ENCODE measurements around the gene MCC.

Gene MCC

DNA sequence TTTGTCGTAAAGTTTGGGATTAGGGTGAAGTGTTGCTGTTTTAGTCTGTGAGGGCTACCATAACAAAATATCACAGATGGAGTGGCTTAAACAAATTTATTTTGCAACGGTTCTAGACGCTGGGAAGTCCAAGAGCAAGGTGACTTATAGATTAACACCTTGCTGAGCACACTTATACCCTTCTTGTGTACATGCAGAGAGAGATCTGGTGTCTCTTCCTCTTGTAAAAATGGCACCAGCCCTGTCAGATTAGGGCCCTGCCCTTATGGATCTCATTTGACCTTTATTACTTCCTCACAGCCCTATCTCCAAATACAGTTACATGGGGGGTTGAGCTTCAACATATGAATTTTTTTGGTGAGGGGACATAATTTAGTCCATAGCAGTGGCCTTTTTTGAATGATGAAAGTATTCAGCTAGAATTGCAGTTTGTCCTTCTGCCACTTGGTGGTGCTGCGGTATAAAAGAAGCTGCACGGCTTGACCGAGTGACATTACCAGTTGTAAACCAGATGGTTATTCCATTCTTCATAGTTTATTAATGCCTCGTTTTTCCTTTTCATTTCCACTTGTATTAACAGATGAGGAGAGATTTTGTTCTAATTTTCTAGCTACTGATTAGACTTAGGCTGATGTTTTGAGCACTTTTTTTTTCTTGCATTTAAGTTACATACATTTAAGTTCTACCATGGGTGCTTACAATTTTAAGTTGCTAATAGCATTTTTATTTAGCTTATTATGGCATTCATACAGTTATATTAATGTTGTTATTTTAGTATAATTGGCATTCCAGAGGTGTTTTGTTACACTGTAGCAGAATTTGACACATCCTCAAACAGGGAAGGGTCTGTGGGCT lies 492.3 kb downstream of the MCC start:
- Histone ChIP-seq H3K36me3 (ENCODE audit: control insufficient read depth, low read depth, low read length) (peaks cover 23% of the 10 kb centered on the region), H3K9ac (ENCODE audit: low read length) (no peak overlapping the region), H3K9me3 (ENCODE audit: control insufficient read depth, low read depth, low read length) (no peaks in the 10 kb centered on the region), H3K4me3 (ENCODE audit: low read length) (no peak overlapping the region), H3K27me3 (ENCODE audit: control insufficient read depth, insufficient read depth, low read length) (no peaks in the 10 kb centered on the region), H3K4me1 (ENCODE audit: control insufficient read depth, low read depth, low read length) (no peaks in the 10 kb centered on the region), H3K27ac (ENCODE audit: low read length) (no peak overlapping the region)

DNA sequence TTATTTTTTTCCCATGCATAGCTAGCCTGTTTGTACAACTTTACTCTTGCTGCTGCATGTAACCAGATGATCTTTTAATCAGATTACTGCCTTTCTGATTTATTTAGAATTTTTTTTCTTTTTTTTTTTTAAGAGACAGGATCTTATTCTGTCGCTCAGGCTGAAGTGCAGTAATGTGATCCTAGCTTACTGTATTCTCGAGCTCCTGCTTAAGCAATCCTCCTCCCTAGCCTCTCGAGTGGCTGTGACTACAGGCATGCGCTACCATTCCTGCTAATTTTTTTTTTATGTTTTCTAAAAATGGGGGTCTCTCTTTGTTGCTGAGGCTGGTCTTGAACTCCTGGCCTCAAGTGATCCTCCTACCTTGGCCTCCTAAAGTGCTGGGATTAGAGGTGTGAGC lies 502.0 kb downstream of the MCC start:
- H3K9ac ChIP-seq (ENCODE audit: low read length), result no peak overlapping the region
- no peak overlapping the region for H3K4me3 ChIP-seq (ENCODE audit: low read length)
- H3K27me3 ChIP-seq (ENCODE audit: control insufficient read depth, insufficient read depth, low read length), result no peaks in the 10 kb centered on the region
- peaks cover 6% of the 10 kb centered on the region for H3K36me3 ChIP-seq (ENCODE audit: control insufficient read depth, low read depth, low read length)
- no peak overlapping the region for H3K27ac ChIP-seq (ENCODE audit: low read length)
- no peaks in the 10 kb centered on the region for H3K9me3 ChIP-seq (ENCODE audit: control insufficient read depth, low read depth, low read length)
- peaks cover 22% of the 10 kb centered on the region for H3K4me1 ChIP-seq (ENCODE audit: control insufficient read depth, low read depth, low read length)

DNA sequence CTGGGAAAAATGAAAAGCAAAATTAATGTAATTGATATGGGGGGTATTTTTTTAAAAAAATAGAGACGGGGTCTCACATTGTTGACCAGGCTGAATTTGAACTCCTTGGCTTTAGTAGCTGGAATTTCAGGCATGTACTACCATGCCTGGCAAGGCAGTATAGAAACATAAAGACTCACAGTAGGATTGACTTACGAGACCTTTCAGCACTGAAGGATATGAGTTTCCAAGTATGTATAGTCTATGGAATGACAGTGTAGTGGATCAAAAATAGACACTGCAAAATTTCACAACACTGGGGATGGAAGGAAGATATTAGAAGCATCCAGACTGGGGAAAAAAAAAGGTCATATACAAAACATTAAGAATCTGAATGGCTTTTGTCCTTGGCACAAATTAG lies 504.9 kb downstream of the MCC start:
- H3K9ac ChIP-seq (ENCODE audit: low read length), result no peak overlapping the region
- H3K36me3 ChIP-seq (ENCODE audit: control insufficient read depth, low read depth, low read length), result peaks cover 3% of the 10 kb centered on the region
- H3K4me3 ChIP-seq (ENCODE audit: low read length), result no peak overlapping the region
- H3K27ac ChIP-seq (ENCODE audit: low read length), result no peak overlapping the region
- no peaks in the 10 kb centered on the region for H3K27me3 ChIP-seq (ENCODE audit: control insufficient read depth, insufficient read depth, low read length)
- no peaks in the 10 kb centered on the region for H3K9me3 ChIP-seq (ENCODE audit: control insufficient read depth, low read depth, low read length)
- H3K4me1 ChIP-seq (ENCODE audit: control insufficient read depth, low read depth, low read length), result peaks cover 32% of the 10 kb centered on the region

DNA sequence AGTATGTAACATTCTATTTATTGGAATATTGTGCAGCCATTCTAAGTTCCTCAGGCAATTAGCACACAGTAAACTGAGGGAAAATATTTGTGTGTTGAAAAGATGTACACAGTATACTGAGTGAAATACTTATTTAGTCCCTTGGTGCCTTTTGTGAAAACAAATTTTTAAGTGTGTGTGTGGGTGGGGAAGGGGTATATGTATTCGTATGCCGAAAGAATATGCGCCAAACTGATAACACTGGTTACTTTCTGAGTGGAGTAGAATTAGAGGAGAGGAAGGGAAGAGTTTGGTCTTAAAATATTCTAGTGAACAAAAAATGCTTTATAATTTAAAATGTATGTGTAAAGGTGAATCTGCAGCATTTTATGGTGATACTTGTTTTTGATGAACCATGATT lies 508.5 kb downstream of the MCC start:
- H3K27ac ChIP-seq (ENCODE audit: low read length), result no peak overlapping the region
- H3K27me3 ChIP-seq (ENCODE audit: control insufficient read depth, insufficient read depth, low read length), result no peaks in the 10 kb centered on the region
- H3K9ac ChIP-seq (ENCODE audit: low read length), result no peak overlapping the region
- H3K4me3 ChIP-seq (ENCODE audit: low read length), result no peak overlapping the region
- H3K9me3 ChIP-seq (ENCODE audit: control insufficient read depth, low read depth, low read length), result no peaks in the 10 kb centered on the region
- H3K4me1 ChIP-seq (ENCODE audit: control insufficient read depth, low read depth, low read length), result peaks cover 36% of the 10 kb centered on the region
- peaks cover 3% of the 10 kb centered on the region for H3K36me3 ChIP-seq (ENCODE audit: control insufficient read depth, low read depth, low read length)

DNA sequence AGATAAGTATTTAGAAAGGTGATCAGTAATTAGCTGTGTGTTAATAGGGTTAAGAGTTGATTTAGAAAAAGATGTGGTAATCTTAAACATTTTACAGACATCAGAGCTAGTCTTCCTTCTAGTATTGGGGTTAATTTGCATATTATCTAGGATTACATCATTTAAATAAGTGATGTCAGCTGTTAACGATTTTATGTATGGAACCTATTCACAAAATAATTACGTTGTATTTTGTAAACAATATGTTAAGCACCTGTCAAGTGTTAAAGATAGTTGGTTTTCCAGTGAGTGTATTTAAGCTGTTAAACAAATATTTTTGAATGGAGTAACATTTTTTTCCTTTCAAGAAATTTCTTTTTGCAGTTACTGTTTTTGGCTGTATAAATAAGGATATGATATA lies 509.4 kb downstream of the MCC start:
- peak overlapping the region; percentile 83 for H3K4me3 ChIP-seq (ENCODE audit: low read length)

DNA sequence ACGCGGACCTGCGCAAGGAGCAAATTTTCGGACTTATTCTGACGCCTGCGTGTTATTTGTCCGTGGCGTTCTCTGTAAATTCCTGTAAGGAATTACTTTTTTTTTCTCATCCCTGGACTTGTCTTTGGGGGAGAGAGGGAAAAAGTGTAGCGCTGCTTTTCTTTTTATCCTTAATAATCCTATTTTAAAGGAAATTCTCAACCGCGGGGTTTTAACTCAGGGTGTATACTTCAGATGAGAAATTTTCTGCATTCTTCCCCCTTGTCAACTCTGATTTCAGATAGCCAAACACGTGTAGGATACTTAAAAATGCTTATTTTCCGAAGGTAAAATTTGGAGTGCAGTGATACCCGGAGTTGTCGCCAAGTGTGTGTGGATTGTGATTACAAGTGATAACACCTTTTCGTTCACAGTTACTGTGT lies 510.8 kb downstream of the MCC start:
- no peaks in the 10 kb centered on the region for H3K27me3 ChIP-seq (ENCODE audit: control insufficient read depth, insufficient read depth, low read length)
- peak overlapping the region; percentile 40 for H3K27ac ChIP-seq (ENCODE audit: low read length)
- H3K9ac ChIP-seq (ENCODE audit: low read length), result peak overlapping the region; percentile 86
- peaks cover 19% of the 10 kb centered on the region for H3K4me1 ChIP-seq (ENCODE audit: control insufficient read depth, low read depth, low read length)
- no peaks in the 10 kb centered on the region for H3K9me3 ChIP-seq (ENCODE audit: control insufficient read depth, low read depth, low read length)
- H3K36me3 ChIP-seq (ENCODE audit: control insufficient read depth, low read depth, low read length), result peaks cover 3% of the 10 kb centered on the region
- peak overlapping the region; percentile 83 for H3K4me3 ChIP-seq (ENCODE audit: low read length)

More for the DNA sequence above, 509.4 kb downstream of the MCC start:
- no peaks in the 10 kb centered on the region for H3K9me3 ChIP-seq (ENCODE audit: control insufficient read depth, low read depth, low read length)
- H3K36me3 ChIP-seq (ENCODE audit: control insufficient read depth, low read depth, low read length), result peaks cover 3% of the 10 kb centered on the region
- no peaks in the 10 kb centered on the region for H3K27me3 ChIP-seq (ENCODE audit: control insufficient read depth, insufficient read depth, low read length)
- H3K4me1 ChIP-seq (ENCODE audit: control insufficient read depth, low read depth, low read length), result peaks cover 29% of the 10 kb centered on the region
- H3K27ac ChIP-seq (ENCODE audit: low read length), result no peak overlapping the region
- no peak overlapping the region for H3K9ac ChIP-seq (ENCODE audit: low read length)

DNA sequence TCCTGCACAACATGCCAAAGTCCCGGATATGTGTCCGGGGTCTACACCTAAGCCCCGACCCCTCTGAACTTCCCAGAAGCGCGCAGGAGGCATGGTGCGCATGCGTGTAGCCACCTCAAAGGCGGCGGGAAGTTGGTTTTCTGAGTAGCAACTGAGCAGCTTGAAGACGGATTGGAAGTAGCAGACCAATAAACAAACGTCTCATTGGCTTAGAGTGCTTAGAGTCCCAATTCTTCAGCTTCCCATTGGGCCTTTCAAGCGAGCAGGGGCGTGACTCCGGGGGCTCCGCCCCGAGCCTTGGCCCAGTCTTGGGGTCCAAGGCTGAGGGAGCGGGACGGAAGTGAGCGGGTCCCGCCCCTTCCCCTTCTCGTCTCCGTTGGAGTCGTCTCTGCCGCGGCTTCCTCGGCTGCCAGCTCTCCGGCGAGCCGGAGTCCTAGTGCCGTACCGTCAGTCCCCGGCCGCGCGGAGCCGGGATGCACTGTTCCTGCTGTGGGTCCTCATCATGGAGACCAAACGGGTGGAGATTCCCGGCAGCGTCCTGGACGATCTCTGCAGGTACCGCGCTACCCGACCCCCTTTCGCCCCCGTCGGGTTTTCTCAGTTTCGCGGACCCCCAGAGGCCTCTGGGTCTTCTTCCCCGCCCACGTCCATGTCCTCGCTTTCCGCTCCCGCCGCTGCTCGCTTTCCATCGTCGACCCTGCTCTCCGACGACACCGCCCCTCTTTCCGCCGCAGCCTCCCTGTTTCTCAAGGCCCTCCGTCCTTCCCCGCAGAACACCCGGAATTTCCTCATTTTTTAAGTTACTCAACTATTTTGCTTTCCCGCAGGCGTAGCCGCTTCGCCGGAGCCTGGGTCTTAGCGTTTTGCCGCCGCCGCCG lies 511.6 kb downstream of the MCC start, which contains the start of gene DCP2:
TSS of gene DCP2 (plus strand) at position 367 of the 878 bp plus-strand sequence. CDS start at position 503, 136 bp downstream.
- no peaks in the 10 kb centered on the region for H3K27me3 ChIP-seq (ENCODE audit: control insufficient read depth, insufficient read depth, low read length)

DNA sequence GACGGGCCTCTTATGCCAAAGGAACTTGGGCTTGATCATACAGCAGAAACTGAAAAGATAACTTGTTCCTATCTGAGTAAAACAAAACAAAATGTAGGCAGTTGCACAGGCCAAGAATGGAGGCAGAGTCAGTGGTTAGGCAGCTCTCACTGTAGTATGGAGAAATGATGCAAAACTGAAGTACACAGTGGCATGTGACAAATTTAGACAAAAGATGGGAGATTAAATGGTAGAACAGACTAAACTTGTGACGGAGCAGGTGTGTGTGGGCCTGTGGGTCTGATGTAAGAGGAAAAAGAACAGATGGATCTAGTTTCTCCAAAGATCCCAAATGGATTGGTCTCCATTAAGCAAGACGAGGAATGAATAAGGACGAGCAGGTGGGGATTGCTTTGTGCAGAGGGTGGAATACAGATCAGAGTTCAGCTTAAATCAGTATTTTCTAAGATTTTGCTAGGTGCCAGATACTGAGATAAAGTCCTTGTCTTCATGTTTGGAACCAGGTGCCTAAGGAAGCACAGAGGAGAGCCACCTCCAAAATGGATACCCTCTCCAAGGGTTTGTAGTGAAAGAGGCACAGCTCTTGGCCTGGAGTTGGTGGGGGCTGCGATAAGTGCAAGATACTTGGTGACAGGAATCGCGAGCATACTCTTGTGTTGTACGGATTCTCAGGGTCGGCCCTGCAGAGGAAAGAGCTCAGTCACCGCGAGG lies 512.4 kb downstream of the MCC start:
- peaks cover 16% of the 10 kb centered on the region for H3K4me1 ChIP-seq (ENCODE audit: control insufficient read depth, low read depth, low read length)
- peak overlapping the region; percentile 96 for H3K27ac ChIP-seq (ENCODE audit: low read length)
- peak overlapping the region; percentile 83 for H3K4me3 ChIP-seq (ENCODE audit: low read length)
- H3K9ac ChIP-seq (ENCODE audit: low read length), result peak overlapping the region; percentile 86
- H3K36me3 ChIP-seq (ENCODE audit: control insufficient read depth, low read depth, low read length), result peaks cover 2% of the 10 kb centered on the region
- H3K9me3 ChIP-seq (ENCODE audit: control insufficient read depth, low read depth, low read length), result no peaks in the 10 kb centered on the region
- H3K27me3 ChIP-seq (ENCODE audit: control insufficient read depth, insufficient read depth, low read length), result no peaks in the 10 kb centered on the region

More for the DNA sequence above, 511.6 kb downstream of the MCC start, which contains the start of gene DCP2:
- Histone ChIP-seq H3K27ac (ENCODE audit: low read length) (peak within 1 kb of the TSS; percentile 96), H3K4me3 (ENCODE audit: low read length) (peak within 1 kb of the TSS; percentile 83), H3K4me1 (ENCODE audit: control insufficient read depth, low read depth, low read length) (peaks cover 16% of the 10 kb centered on the region), H3K36me3 (ENCODE audit: control insufficient read depth, low read depth, low read length) (peaks cover 3% of the 10 kb centered on the region), H3K9me3 (ENCODE audit: control insufficient read depth, low read depth, low read length) (no peaks in the 10 kb centered on the region), H3K9ac (ENCODE audit: low read length) (peak within 1 kb of the TSS; percentile 86)

DNA sequence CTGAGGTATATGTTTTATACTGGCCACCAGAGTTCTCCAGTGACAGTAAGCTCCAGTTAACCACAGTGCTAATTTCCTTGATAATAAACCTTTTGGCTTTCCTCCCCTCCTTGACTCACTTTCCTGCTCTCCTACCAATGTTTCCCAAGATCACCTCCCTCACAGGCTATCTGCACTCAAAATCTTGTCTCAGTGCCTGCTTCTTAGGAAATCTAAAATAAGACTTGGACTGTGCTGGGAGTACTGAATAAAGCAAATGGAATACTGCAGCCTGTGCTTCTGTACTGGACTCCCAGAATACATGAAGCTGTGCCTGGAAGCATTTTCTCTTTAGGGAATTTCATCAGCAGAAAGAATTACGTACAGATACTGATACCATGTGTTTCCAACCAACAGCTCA lies 513.4 kb downstream of the MCC start:
- Histone ChIP-seq H3K27me3 (ENCODE audit: control insufficient read depth, insufficient read depth, low read length) (no peaks in the 10 kb centered on the region), H3K9me3 (ENCODE audit: control insufficient read depth, low read depth, low read length) (no peaks in the 10 kb centered on the region), H3K27ac (ENCODE audit: low read length) (no peak overlapping the region), H3K9ac (ENCODE audit: low read length) (no peak overlapping the region), H3K36me3 (ENCODE audit: control insufficient read depth, low read depth, low read length) (no peaks in the 10 kb centered on the region), H3K4me3 (ENCODE audit: low read length) (no peak overlapping the region), H3K4me1 (ENCODE audit: control insufficient read depth, low read depth, low read length) (peaks cover 16% of the 10 kb centered on the region)

DNA sequence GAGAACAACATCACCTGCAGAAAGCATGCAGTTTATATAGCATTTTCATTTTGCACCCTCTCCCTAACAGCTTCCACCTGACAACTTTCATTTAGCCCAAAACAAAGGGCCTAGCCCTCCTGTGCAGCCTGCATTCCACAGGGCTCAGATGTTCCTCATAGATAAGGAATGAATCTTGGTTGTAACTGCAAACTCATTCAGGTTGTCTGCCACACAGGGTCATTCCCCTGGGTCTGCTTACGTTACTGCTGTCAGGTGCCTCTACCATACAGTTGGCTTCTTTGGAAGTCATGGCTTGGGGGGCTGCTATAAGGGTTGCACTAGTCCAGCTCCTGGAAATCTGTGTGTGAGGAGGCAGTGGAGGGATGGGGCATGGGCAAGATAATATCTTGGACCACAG lies 514.3 kb downstream of the MCC start:
- H3K4me1 ChIP-seq (ENCODE audit: control insufficient read depth, low read depth, low read length), result peaks cover 18% of the 10 kb centered on the region

DNA sequence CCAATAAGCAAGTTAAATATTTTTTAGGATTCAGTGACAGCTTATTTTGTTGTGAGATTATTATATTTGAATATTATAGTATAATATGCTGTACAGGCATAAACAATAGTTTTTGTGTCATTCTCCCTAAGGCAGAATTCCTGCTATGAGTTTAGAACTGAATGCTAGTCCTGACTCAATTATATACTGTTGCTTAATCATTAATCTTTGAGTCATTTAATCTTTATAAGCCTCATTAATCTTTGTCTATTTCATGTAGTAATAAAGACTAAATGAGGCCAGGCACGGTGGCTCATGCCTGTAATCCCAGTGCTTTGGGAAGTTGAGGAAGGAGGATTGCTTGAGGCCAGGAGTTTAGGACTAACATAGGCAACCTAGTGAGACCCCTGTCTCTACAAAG lies 515.2 kb downstream of the MCC start:
- no peaks in the 10 kb centered on the region for H3K36me3 ChIP-seq (ENCODE audit: control insufficient read depth, low read depth, low read length)
- no peaks in the 10 kb centered on the region for H3K9me3 ChIP-seq (ENCODE audit: control insufficient read depth, low read depth, low read length)
- H3K4me3 ChIP-seq (ENCODE audit: low read length), result no peak overlapping the region
- no peak overlapping the region for H3K9ac ChIP-seq (ENCODE audit: low read length)
- peaks cover 13% of the 10 kb centered on the region for H3K4me1 ChIP-seq (ENCODE audit: control insufficient read depth, low read depth, low read length)
- H3K27ac ChIP-seq (ENCODE audit: low read length), result no peak overlapping the region
- H3K27me3 ChIP-seq (ENCODE audit: control insufficient read depth, insufficient read depth, low read length), result no peaks in the 10 kb centered on the region

More for the DNA sequence above, 514.3 kb downstream of the MCC start:
- no peak overlapping the region for H3K9ac ChIP-seq (ENCODE audit: low read length)
- H3K36me3 ChIP-seq (ENCODE audit: control insufficient read depth, low read depth, low read length), result no peaks in the 10 kb centered on the region
- H3K27me3 ChIP-seq (ENCODE audit: control insufficient read depth, insufficient read depth, low read length), result no peaks in the 10 kb centered on the region
- no peak overlapping the region for H3K4me3 ChIP-seq (ENCODE audit: low read length)
- H3K27ac ChIP-seq (ENCODE audit: low read length), result no peak overlapping the region
- no peaks in the 10 kb centered on the region for H3K9me3 ChIP-seq (ENCODE audit: control insufficient read depth, low read depth, low read length)
